GM12878 (cell line): ENCODE measurements around the gene CLASP1.

Experiments
- NRF1 ChIP-seq: conservative IDR thresholded peaks from 2 replicates; pipeline ENCODE4 v1.6.1; 2011; ENCODE audit warnings: mild to moderate bottlenecking, low read depth, low read length, improper control_type of control experiment
- POLR2A ChIP-seq: IDR thresholded peaks from 2 replicates; pipeline ENCODE4 v1.6.1; 2011; ENCODE audit warnings: low read depth, mild to moderate bottlenecking, low read length
- RAD21 ChIP-seq: IDR thresholded peaks from 2 replicates; pipeline ENCODE4 v1.6.1; 2011; ENCODE audit warnings: mild to moderate bottlenecking, low read depth, low read length, moderate library complexity; ENCODE audit not compliant: insufficient read depth
- RFX5 ChIP-seq: IDR thresholded peaks from 2 replicates; pipeline ENCODE4 v1.6.1; 2011; ENCODE audit warnings: low read depth, low read length, improper control_type of control experiment
- TBL1XR1 ChIP-seq: IDR thresholded peaks from 2 replicates; pipeline ENCODE4 v1.6.1; 2012; ENCODE audit warnings: low read depth, low read length, improper control_type of control experiment
- YY1 ChIP-seq: IDR thresholded peaks from 2 replicates; pipeline ENCODE4 v1.6.1; 2011; ENCODE audit warnings: low read depth, mild to moderate bottlenecking, low read length
- ZBED1 ChIP-seq: IDR thresholded peaks from 2 replicates; pipeline ENCODE4 v1.6.1; 2016; ENCODE audit warnings: borderline replicate concordance
- TF ChIP-seq, protein P1 (sequence below): IDR thresholded peaks from 2 replicates; pipeline ENCODE4 v1.6.1; 2011; ENCODE audit warnings: borderline replicate concordance, low read depth, mild to moderate bottlenecking, moderate library complexity, mixed read lengths, low read length; ENCODE audit not compliant: insufficient read depth; ENCODE audit errors: extremely low read length
- TF ChIP-seq, protein P2 (sequence below): fragments of 450-650 bp; IDR thresholded peaks from 2 replicates; pipeline ENCODE4 v1.6.1; 2014; ENCODE audit warnings: mild to moderate bottlenecking
- TF ChIP-seq, protein P3 (sequence below), 3 experiments: IDR thresholded peaks in 2 of 3; conservative IDR thresholded peaks in 1 of 3; 2 replicates each; pipeline ENCODE4 v1.5.1; 2011; ENCODE audit warnings: low read depth in 3 of 3, low read length in 3 of 3, mild to moderate bottlenecking in 3 of 3, control low read depth in 2 of 3, moderate library complexity in 2 of 3, inconsistent platforms in 1 of 3, mixed read lengths in 1 of 3; ENCODE audit not compliant: control insufficient read depth in 2 of 3, insufficient read depth in 1 of 3; ENCODE audit errors: extremely low read depth in 1 of 3
- TF ChIP-seq, protein P4 (sequence below): IDR thresholded peaks from 2 replicates; pipeline ENCODE4 v1.6.1; 2011; ENCODE audit warnings: low read depth, low read length, improper control_type of control experiment, borderline replicate concordance

DNA sequence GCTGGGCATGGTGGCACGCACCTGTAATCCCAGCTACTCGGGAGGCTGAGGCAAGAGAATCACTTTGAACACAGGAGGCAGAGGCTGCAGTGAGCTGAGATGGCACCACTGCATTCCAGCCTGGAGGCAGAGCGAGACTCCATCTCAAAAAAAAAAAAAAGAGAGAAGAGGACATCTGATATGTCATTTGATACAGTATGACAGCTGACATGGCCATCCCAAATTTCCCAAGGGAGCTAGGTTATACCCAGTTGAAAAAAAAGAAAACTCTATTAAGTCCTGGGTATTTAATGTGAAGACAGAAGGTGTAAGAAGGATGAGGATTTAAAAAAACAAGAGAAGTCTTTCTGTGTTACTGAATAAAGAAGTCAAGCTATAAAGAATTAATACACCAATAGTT is 23.3 kb downstream of the CLASP1 start:
- TF ChIP-seq TBL1XR1, result no peak
- TF ChIP-seq NRF1, result no peak
- no peak for TF ChIP-seq POLR2A
- TF ChIP-seq, protein P1, sequence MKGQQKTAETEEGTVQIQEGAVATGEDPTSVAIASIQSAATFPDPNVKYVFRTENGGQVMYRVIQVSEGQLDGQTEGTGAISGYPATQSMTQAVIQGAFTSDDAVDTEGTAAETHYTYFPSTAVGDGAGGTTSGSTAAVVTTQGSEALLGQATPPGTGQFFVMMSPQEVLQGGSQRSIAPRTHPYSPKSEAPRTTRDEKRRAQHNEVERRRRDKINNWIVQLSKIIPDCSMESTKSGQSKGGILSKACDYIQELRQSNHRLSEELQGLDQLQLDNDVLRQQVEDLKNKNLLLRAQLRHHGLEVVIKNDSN, result no peak
- TF ChIP-seq RFX5, result no peak
- TF ChIP-seq, protein P2, sequence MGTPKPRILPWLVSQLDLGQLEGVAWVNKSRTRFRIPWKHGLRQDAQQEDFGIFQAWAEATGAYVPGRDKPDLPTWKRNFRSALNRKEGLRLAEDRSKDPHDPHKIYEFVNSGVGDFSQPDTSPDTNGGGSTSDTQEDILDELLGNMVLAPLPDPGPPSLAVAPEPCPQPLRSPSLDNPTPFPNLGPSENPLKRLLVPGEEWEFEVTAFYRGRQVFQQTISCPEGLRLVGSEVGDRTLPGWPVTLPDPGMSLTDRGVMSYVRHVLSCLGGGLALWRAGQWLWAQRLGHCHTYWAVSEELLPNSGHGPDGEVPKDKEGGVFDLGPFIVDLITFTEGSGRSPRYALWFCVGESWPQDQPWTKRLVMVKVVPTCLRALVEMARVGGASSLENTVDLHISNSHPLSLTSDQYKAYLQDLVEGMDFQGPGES, result no peak
- TF ChIP-seq YY1, result no peak
- TF ChIP-seq, protein P3, sequence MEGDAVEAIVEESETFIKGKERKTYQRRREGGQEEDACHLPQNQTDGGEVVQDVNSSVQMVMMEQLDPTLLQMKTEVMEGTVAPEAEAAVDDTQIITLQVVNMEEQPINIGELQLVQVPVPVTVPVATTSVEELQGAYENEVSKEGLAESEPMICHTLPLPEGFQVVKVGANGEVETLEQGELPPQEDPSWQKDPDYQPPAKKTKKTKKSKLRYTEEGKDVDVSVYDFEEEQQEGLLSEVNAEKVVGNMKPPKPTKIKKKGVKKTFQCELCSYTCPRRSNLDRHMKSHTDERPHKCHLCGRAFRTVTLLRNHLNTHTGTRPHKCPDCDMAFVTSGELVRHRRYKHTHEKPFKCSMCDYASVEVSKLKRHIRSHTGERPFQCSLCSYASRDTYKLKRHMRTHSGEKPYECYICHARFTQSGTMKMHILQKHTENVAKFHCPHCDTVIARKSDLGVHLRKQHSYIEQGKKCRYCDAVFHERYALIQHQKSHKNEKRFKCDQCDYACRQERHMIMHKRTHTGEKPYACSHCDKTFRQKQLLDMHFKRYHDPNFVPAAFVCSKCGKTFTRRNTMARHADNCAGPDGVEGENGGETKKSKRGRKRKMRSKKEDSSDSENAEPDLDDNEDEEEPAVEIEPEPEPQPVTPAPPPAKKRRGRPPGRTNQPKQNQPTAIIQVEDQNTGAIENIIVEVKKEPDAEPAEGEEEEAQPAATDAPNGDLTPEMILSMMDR (IDR thresholded peaks at IDR 0.05 in 2 of 3, conservative IDR thresholded peaks at IDR 0.05 in 1 of 3; ENCODE audit: control insufficient read depth in 2 of 3, extremely low read depth in 1 of 3, insufficient read depth in 1 of 3, low read depth in 3 of 3, low read length in 3 of 3), result no peak
- no peak for TF ChIP-seq RAD21
- TF ChIP-seq, protein P4, sequence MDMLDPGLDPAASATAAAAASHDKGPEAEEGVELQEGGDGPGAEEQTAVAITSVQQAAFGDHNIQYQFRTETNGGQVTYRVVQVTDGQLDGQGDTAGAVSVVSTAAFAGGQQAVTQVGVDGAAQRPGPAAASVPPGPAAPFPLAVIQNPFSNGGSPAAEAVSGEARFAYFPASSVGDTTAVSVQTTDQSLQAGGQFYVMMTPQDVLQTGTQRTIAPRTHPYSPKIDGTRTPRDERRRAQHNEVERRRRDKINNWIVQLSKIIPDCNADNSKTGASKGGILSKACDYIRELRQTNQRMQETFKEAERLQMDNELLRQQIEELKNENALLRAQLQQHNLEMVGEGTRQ, result no peak
- no peak for TF ChIP-seq ZBED1
